KOPT-K1 (cell line): ENCODE measurements around the gene IRX3.

Experiments
- H3K27ac ChIP-seq: fragments of 200-600 bp; sonication (generic); 2 replicates; pipeline ENCODE4 v1.5.1; 2016; ENCODE audit warnings: antibody characterized with exemption, mild to moderate bottlenecking, low read depth, low read length; ENCODE audit not compliant: poor library complexity, severe bottlenecking
- H3K36me3 ChIP-seq: fragments of 200-600 bp; sonication (generic); 2 replicates; pipeline ENCODE4 v1.5.1; 2017; ENCODE audit warnings: antibody characterized with exemption, mild to moderate bottlenecking, low read length, moderate library complexity; ENCODE audit not compliant: insufficient read depth
- H3K9me3 ChIP-seq: fragments of 200-600 bp; sonication (generic); 2 replicates; pipeline ENCODE4 v1.5.1; 2017; ENCODE audit warnings: antibody characterized with exemption, low read length, mild to moderate bottlenecking; ENCODE audit not compliant: insufficient read depth, poor library complexity, severe bottlenecking

The IRX3 gene

GRCh38 chr16:54239456-54239855 lies 47.1 kb downstream of the IRX3 start:
- H3K36me3 ChIP-seq: no peaks in the 10 kb centered on the region
- no peak overlapping the region for H3K27ac ChIP-seq
- no peaks in the 10 kb centered on the region for H3K9me3 ChIP-seq

DNA sequence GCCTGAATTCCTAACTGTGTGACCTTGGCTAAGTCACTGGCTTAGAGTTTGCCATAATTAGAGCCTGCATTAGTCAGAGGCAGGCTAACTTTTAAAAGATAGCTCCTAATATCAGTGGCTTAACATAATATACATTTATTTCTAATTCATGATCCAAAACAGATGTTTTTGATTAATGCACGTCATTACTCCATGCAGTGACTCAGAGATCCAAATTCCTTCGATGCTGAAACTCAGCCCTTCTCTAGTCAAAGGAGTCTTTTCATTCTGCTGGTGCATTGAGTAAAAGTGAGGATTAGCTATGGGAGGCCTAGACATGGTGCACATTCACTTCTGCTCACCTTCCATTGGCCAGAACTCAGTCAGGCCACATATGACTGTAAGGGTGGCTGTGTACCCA lies 49.8 kb downstream of the IRX3 start:
- Histone ChIP-seq H3K27ac (no peak overlapping the region), H3K36me3 (no peaks in the 10 kb centered on the region), H3K9me3 (no peaks in the 10 kb centered on the region)

DNA sequence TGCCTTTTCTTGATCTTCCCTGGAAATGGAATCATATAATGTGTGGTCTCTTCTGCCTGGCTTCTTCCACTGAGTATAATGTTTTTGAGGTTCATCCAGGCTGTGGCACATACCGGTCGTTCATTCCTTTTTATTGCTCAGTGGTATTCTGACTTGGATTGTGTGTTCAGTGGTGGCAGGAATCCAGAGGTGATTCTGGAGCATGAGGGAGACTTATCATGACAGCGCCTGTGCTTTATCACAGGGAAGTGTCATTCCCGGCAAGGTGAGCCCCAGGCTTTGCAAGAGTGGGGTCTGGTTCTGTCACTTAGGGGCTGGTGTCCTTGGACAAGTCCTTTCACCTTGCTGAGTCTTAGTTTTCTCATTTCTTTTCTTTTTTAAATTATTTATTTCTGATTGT lies 53.0 kb downstream of the IRX3 start:
- Histone ChIP-seq H3K27ac (no peak overlapping the region), H3K36me3 (no peaks in the 10 kb centered on the region), H3K9me3 (peaks cover 2% of the 10 kb centered on the region)
